GM12878 (cell line): ENCODE measurements around the gene CUEDC1. TPM values are rescaled to one million over a fixed set of nuclear protein-coding genes. Genes with fewer than 3 reads are reported as not detected.

Experiments
- ATAC-seq: fragments of 200-7000 bp; cut with Tn5 transposase; 3 replicates; pipeline ENCODE4 v1.9.1; 2020; ENCODE audit warnings: mild to moderate bottlenecking, moderate library complexity
- BruUV-seq: library from RNA; stranded (reverse); fragments of 400-500 nt; replicated peaks from 2 replicates; lab custom pipeline; 2021; lab: Mats Ljungman, UMichigan
- CTCF ChIA-PET: fragments of 300-600 bp; sonication (Branson Sonifier 250); formaldehyde crosslinking; extraction: SDS; loops from one replicate; lab custom pipeline; 2021; ENCODE audit warnings: inconsistent platforms; lab: Yijun Ruan, JAX
- POLR2A ChIA-PET: fragments of 350-600 bp; formaldehyde crosslinking; extraction: SDS; loops from one replicate; lab custom pipeline; 2021; ENCODE audit warnings: inconsistent platforms; lab: Charles Lee
- RAD21 ChIA-PET: fragments of 300-600 bp; sonication (Branson Sonifier 250); formaldehyde crosslinking; loops from one replicate; lab custom pipeline; 2023; ENCODE audit warnings: antibody characterized with exemption; ENCODE audit not compliant: unreplicated experiment; lab: Charles Lee
- SMC1A ChIA-PET: fragments of 300-600 bp; sonication (Branson Sonifier 250); formaldehyde crosslinking; loops from one replicate; lab custom pipeline; 2023; ENCODE audit not compliant: unreplicated experiment, uncharacterized antibody; lab: Charles Lee
- DNase-seq: peaks from one replicate; pipeline ENCODE4 v3.0.0-alpha.2; 2011; ENCODE audit warnings: low read depth, low spot score
- FAIRE-seq: peaks from 3 replicates; lab custom pipeline; 2011; peaks lifted over from hg19 to GRCh38; lab: Jason Lieb, UNC
- H2AFZ ChIP-seq: 2 replicates; pipeline ENCODE4 v1.6.0; 2011; ENCODE audit warnings: low read depth, low read length, control low read depth; ENCODE audit not compliant: control insufficient read depth
- H3K27ac ChIP-seq: 2 replicates; pipeline ENCODE4 v1.5.1; 2011; ENCODE audit warnings: control low read depth; ENCODE audit not compliant: control insufficient read depth, insufficient read depth
- H3K27me3 ChIP-seq, 2 experiments: replicated peaks in 1 of 2; 2 replicates each; pipeline versions ENCODE4 v1.6.0 to v1.6.1; 2011; ENCODE audit warnings: low read length in 1 of 2; ENCODE audit not compliant: control insufficient read depth in 2 of 2, insufficient read depth in 2 of 2
- H3K36me3 ChIP-seq, 2 experiments: 2 replicates each; pipeline ENCODE4 v1.5.1; 2011; ENCODE audit warnings: low read length in 1 of 2; ENCODE audit not compliant: control insufficient read depth in 2 of 2, insufficient read depth in 2 of 2
- H3K4me1 ChIP-seq: 2 replicates; pipeline ENCODE4 v1.6.1; 2011; ENCODE audit warnings: mild to moderate bottlenecking, low read length, moderate library complexity, mixed read lengths; ENCODE audit not compliant: control insufficient read depth, insufficient read depth
- H3K4me2 ChIP-seq: 2 replicates; pipeline ENCODE4 v1.6.0; 2011; ENCODE audit warnings: control low read depth; ENCODE audit not compliant: control insufficient read depth, insufficient read depth
- H3K4me3 ChIP-seq: fragments of 200-600 bp; sonication (generic); 2 replicates; pipeline ENCODE4 v1.5.1; 2016
- H3K79me2 ChIP-seq: 2 replicates; pipeline ENCODE4 v1.6.0; 2011; ENCODE audit warnings: low read length; ENCODE audit not compliant: control insufficient read depth, insufficient read depth
- H3K9ac ChIP-seq: 2 replicates; pipeline ENCODE4 v1.8.0; 2011; ENCODE audit warnings: low read length, control low read depth, mixed read lengths; ENCODE audit not compliant: control insufficient read depth, insufficient read depth
- H3K9me3 ChIP-seq: replicated peaks from 3 replicates; pipeline ENCODE4 v1.5.1; 2011; ENCODE audit warnings: mild to moderate bottlenecking, low read length; ENCODE audit not compliant: control insufficient read depth, insufficient read depth
- H4K20me1 ChIP-seq: 2 replicates; pipeline ENCODE4 v1.6.0; 2011; ENCODE audit not compliant: control insufficient read depth, insufficient read depth
- BHLHE40 ChIP-seq, 2 experiments: fragments of 450-650 bp in 1 of 2; IDR thresholded peaks; 2 replicates each; pipeline ENCODE4 v1.6.1; 2011 to 2017; ENCODE audit warnings: low read depth in 2 of 2, borderline replicate concordance in 1 of 2, improper control_type of control experiment in 1 of 2, low read length in 1 of 2, mild to moderate bottlenecking in 1 of 2
- CBX3 ChIP-seq: fragments of 200-600 bp; sonication (generic); IDR thresholded peaks from 2 replicates; pipeline ENCODE4 v1.6.1; 2016; ENCODE audit warnings: low read depth, borderline replicate concordance
- CREB1 ChIP-seq: IDR thresholded peaks from 2 replicates; pipeline ENCODE4 v1.6.1; 2012; ENCODE audit warnings: low read depth, mild to moderate bottlenecking, inconsistent platforms
- NFYA ChIP-seq: IDR thresholded peaks from 2 replicates; pipeline ENCODE4 v1.6.1; 2011; ENCODE audit warnings: low read depth, mild to moderate bottlenecking, low read length, improper control_type of control experiment, borderline replicate concordance
- RFX5 ChIP-seq: IDR thresholded peaks from 2 replicates; pipeline ENCODE4 v1.6.1; 2011; ENCODE audit warnings: low read depth, low read length, improper control_type of control experiment
- ZNF207 ChIP-seq: fragments of 450-650 bp; IDR thresholded peaks from 2 replicates; pipeline ENCODE4 v1.6.1; 2014; ENCODE audit warnings: antibody characterized with exemption, mild to moderate bottlenecking, borderline replicate concordance
- ZNF384 ChIP-seq: IDR thresholded peaks from 2 replicates; pipeline ENCODE4 v1.6.1; 2012; ENCODE audit warnings: low read depth, mild to moderate bottlenecking, low read length, improper control_type of control experiment, borderline replicate concordance
- ZZZ3 ChIP-seq: IDR thresholded peaks from 2 replicates; pipeline ENCODE4 v1.6.1; 2011; ENCODE audit warnings: low read depth; ENCODE audit not compliant: control insufficient read depth, insufficient read length
- WGBS: methylation state at CpG from one replicate; pipeline ENCODE4 v1.1.6; 2016; ENCODE audit warnings: low lambda C conversion rate; ENCODE audit not compliant: insufficient replicate concordance, insufficient coverage; ENCODE audit errors: missing lambda C conversion rate; 5-methylcytosine and 5-hydroxymethylcytosine counted together
- in situ Hi-C: fragments of 300-500 bp; cut with MboI; formaldehyde crosslinking; loops from 9 replicates; pipeline ENCODE4 v1.14.3; 2018; ENCODE audit warnings: mixed read lengths
- intact Hi-C: fragments of 100-400 bp; cut with micrococcal nuclease; formaldehyde crosslinking; loops from one replicate; pipeline ENCODE4 v1.14.2; 2022; ENCODE audit not compliant: unreplicated experiment
- polyA plus RNA-seq, 11 experiments: library from polyadenylated mRNA; depleted of rRNA in 4 of 11; unstranded in 6 of 11; stranded (reverse) in 5 of 11; fragments of >200 nt; fragmentation: Nextera tagmentation in 4 of 11; fragmentation: Illumina TruSeq in 1 of 11; extraction: Ambion mirVana in 4 of 11; extraction: Trizol in 1 of 11; gene quantifications; 1 replicate in 1 of 11; 2 replicates in 10 of 11; pipeline versions ENCODE4 v1.2.1 to v1.2.3, GENCODE V29; 2011 to 2016; ENCODE audit warnings: inconsistent platforms in 2 of 11, missing spikeins in 2 of 11, low read depth in 1 of 11
- total RNA-seq, 4 experiments: library from RNA; depleted of rRNA in 3 of 4; stranded (reverse); fragments of >200 nt in 3 of 4; fragmentation: Illumina TruSeq in 1 of 4; extraction: Trizol in 1 of 4; gene quantifications; 2 replicates each; pipeline versions ENCODE4 v1.2.1 to v1.2.3, GENCODE V29; 2013 to 2021
- TF ChIP-seq, protein P1 (sequence below): fragments of 150-350 bp; IDR thresholded peaks from 2 replicates; pipeline ENCODE4 v1.6.1; 2016; ENCODE audit warnings: low read depth, low read length
- TF ChIP-seq, protein P2 (sequence below): fragments of 450-650 bp; IDR thresholded peaks from 2 replicates; pipeline ENCODE4 v1.6.1; 2016; ENCODE audit warnings: mild to moderate bottlenecking

CUEDC1 gene
- total and polyA plus RNA-seq, 10 of the 15 experiments (the other 5 are each of a cell fraction or from before 2014, with no cell fraction given): 0.24 to 7.4 (median 1.8) TPM

DNA sequence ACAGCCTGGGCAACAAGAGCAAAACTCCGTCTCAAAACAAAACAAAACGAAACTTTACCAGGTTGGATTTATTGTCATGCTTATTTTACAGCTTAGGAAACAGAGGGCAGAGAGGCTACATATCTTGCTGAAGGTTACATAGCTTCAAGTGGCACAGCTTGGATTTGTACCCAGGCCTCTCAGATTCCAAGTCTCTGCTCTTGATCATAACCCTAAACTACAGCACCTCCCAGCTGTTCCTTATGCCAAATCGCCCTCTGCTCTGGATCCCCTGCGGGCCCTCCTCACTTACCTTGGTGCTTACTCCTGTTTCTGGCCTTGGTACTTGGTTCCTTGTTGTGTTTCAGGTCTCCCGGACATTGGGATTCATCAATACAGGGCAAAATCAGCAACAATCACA lies 11.7 kb upstream of the CUEDC1 start:
- WGBS: 48% methylated on average over 5 of the region's 5 CpGs
- Histone ChIP-seq H3K36me3 (no peaks in the 10 kb centered on the region; a peak in 1 of 4 replicates), H2AFZ (no peak overlapping the region), H3K27me3 (no peaks in the 10 kb centered on the region), H3K4me3 (no peak overlapping the region), H3K4me2 (no peak overlapping the region), H3K9me3 (no peaks in the 10 kb centered on the region), H3K9ac (no peak overlapping the region), H3K27ac (no peak overlapping the region), H4K20me1 (no peaks in the 10 kb centered on the region), H3K79me2 (no peaks in the 10 kb centered on the region), H3K4me1 (no peaks in the 10 kb centered on the region)
- BruUV-seq: no TSS peak
- DNase-seq: no peak
- ChIA-PET RAD21 (interaction anchor here (1.7 kb wide), 1 partner anchor 32 kb away, joined by 4 read pairs; no protein-coding TSS in a partner anchor), POLR2A (no interaction called here), CTCF (interaction anchor here (0.8 to 1.8 kb wide), 6 partner anchors 14 to 74 kb away, joined by 3 to 6 read pairs (median 4); no protein-coding TSS in a partner anchor), SMC1A (interaction anchor here (1.0 to 1.7 kb wide), 4 partner anchors 8 to 107 kb away, joined by 3 to 6 read pairs (median 4); no protein-coding TSS in a partner anchor)
- ATAC-seq: no peak
- FAIRE-seq: no peak
- intact Hi-C loops (no loop called here), in situ Hi-C loops (no loop called here)
- TF ChIP-seq ZNF384 (no peak), ZNF207 (no peak), CBX3 (no peak), RFX5 (no peak), BHLHE40 (IDR thresholded peaks at IDR 0.05; ENCODE audit: borderline replicate concordance in 1 of 2, low read depth in 2 of 2, low read length in 1 of 2) (no peak), NFYA (no peak), ZZZ3 (no peak), CREB1 (no peak)
- TF ChIP-seq, protein P1, sequence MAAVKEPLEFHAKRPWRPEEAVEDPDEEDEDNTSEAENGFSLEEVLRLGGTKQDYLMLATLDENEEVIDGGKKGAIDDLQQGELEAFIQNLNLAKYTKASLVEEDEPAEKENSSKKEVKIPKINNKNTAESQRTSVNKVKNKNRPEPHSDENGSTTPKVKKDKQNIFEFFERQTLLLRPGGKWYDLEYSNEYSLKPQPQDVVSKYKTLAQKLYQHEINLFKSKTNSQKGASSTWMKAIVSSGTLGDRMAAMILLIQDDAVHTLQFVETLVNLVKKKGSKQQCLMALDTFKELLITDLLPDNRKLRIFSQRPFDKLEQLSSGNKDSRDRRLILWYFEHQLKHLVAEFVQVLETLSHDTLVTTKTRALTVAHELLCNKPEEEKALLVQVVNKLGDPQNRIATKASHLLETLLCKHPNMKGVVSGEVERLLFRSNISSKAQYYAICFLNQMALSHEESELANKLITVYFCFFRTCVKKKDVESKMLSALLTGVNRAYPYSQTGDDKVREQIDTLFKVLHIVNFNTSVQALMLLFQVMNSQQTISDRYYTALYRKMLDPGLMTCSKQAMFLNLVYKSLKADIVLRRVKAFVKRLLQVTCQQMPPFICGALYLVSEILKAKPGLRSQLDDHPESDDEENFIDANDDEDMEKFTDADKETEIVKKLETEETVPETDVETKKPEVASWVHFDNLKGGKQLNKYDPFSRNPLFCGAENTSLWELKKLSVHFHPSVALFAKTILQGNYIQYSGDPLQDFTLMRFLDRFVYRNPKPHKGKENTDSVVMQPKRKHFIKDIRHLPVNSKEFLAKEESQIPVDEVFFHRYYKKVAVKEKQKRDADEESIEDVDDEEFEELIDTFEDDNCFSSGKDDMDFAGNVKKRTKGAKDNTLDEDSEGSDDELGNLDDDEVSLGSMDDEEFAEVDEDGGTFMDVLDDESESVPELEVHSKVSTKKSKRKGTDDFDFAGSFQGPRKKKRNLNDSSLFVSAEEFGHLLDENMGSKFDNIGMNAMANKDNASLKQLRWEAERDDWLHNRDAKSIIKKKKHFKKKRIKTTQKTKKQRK: no peak
- TF ChIP-seq, protein P2, sequence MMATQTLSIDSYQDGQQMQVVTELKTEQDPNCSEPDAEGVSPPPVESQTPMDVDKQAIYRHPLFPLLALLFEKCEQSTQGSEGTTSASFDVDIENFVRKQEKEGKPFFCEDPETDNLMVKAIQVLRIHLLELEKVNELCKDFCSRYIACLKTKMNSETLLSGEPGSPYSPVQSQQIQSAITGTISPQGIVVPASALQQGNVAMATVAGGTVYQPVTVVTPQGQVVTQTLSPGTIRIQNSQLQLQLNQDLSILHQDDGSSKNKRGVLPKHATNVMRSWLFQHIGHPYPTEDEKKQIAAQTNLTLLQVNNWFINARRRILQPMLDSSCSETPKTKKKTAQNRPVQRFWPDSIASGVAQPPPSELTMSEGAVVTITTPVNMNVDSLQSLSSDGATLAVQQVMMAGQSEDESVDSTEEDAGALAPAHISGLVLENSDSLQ: no peak
